Rectal smooth muscle tissue (tissue), 1 donor: Measurements from ENCODE around the gene CRY2.
A peak's percentile ranks its signal among the peaks of the same experiment; 100 is the strongest.
"Not testable (repeated sequence)": the region's sequence is repeated elsewhere in the genome, so short reads cannot be mapped to it uniquely, and the experiment has no call there.

Source experiments
- H3K27ac ChIP-seq: one replicate; pipeline ENCODE4 v1.7.0; 2013; ENCODE audit warnings: low read depth, low read length, inconsistent platforms
- H3K27me3 ChIP-seq: one replicate; pipeline ENCODE4 v1.7.0; 2013; ENCODE audit warnings: low read length; ENCODE audit not compliant: control insufficient read depth, insufficient read depth
- H3K36me3 ChIP-seq: one replicate; pipeline ENCODE4 v1.7.0; 2013; ENCODE audit warnings: low read length; ENCODE audit not compliant: control insufficient read depth, insufficient read depth
- H3K4me1 ChIP-seq: one replicate; pipeline ENCODE4 v1.7.0; 2013; ENCODE audit warnings: low read length; ENCODE audit not compliant: control insufficient read depth, insufficient read depth
- H3K4me3 ChIP-seq: one replicate; pipeline ENCODE4 v1.7.0; 2013; ENCODE audit warnings: low read length
- H3K9ac ChIP-seq: one replicate; pipeline ENCODE4 v1.7.0; 2013; ENCODE audit warnings: low read length

CRY2 gene

DNA sequence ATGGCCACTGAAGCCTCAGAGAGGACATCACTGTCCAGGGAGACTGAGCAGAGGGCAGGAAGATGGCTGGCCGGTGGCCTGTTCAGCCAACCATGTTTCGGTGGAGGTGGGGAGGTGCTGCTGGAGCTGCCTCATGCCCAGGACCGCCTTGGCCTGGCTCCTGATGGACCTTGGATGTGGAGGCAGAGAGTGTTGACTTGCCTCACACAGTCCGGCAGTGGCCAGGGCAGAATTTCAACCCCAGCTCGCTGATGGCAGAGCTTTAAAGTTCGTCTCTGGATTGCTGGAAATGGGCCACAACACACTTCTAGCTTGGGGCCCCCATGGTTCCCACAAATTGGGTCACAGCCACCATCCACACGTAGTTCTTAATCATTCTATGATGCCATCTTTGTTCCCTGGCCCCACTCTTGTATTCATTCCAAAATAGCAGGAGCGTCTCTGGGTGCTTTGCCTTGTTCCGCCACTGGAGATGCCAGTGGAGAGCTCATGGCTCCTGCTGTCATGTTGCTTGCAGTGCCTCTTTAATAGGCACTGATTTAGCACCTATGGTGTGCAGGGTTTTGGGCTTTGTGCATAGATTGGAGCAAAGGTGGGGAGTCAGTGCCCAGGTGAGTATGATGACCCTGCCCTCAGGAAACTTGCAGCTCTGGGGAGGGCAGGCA lies 43.7 kb downstream of the CRY2 start:
- Histone ChIP-seq H3K4me1 (no peaks in the 10 kb centered on the region), H3K36me3 (no peaks in the 10 kb centered on the region)

DNA sequence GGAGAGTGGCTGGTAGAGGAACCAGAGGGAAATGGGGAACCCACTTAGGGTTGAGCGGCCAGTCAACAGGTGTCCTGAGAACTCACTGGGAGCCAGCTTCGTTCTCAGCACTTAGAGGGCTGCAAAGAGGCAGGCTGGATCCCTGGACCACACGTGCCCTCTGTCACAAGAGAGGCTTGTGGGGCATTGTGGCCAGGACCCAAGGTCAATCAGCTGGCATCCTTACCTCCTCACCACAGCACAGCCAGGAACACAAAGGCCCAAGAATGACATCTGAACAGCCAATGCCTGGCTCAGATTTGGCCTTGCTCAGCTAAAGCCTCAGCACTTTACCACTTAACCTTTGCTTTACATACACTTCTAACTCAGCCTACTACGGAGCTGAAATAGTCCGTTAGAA lies 45.6 kb downstream of the CRY2 start:
- H3K4me3 ChIP-seq = no peak overlapping the region
- peaks cover 2% of the 10 kb centered on the region for H3K27me3 ChIP-seq
- H3K27ac ChIP-seq = no peak overlapping the region
- H3K9ac ChIP-seq = no peak overlapping the region
- no peaks in the 10 kb centered on the region for H3K4me1 ChIP-seq
- no peaks in the 10 kb centered on the region for H3K36me3 ChIP-seq

More for the DNA sequence above, 43.7 kb downstream of the CRY2 start:
- Histone ChIP-seq H3K27ac (no peak overlapping the region), H3K27me3 (peaks cover 2% of the 10 kb centered on the region), H3K4me3 (no peak overlapping the region), H3K9ac (no peak overlapping the region)

DNA sequence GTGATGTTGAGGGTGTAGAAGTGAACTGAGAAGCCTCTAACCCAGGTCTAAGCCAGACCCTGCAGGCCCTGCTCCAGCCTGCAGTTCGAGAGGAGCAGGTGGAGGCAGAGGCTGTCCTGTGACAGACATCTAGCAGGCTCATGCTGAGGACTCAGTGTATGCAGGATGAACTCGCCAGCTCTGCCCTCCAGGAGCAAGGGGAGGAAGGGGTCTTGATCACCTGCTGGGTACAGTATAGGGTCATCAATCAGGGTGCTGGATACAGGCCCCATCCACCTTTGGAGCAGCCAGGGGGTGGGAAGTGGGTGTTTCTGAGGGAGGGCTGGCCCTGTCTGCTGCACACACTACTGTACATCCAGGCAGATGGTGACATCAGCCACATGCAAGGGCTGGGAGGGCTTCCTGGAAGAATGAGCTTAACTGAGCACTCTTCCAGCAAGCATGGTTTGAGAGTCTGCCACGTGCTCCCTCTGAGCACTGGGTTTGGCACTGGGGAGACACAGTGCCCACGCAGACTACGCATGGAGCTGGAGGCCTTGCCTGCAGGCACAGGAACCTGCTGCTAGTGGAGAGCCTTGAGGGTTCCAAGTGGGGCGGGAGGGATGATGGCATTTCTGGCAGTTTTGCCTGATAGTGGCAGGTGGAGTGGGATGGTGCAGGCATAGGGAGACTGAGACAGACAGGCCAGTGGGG lies 47.4 kb downstream of the CRY2 start:
- H3K36me3 ChIP-seq = no peaks in the 10 kb centered on the region
- no peak overlapping the region for H3K4me3 ChIP-seq
- no peak overlapping the region for H3K27ac ChIP-seq
- peaks cover 8% of the 10 kb centered on the region for H3K4me1 ChIP-seq
- no peak overlapping the region for H3K9ac ChIP-seq
- peaks cover 3% of the 10 kb centered on the region for H3K27me3 ChIP-seq

- Histone ChIP-seq H3K4me1 (peaks cover 10% of the 10 kb centered on the region), H3K27ac (no peak overlapping the region), H3K9ac (no peak overlapping the region), H3K36me3 (no peaks in the 10 kb centered on the region), H3K4me3 (no peak overlapping the region), H3K27me3 (peaks cover 3% of the 10 kb centered on the region)
These were observed 48.4 kb downstream of the CRY2 start for GRCh38 chr11:45895553-45896259.

DNA sequence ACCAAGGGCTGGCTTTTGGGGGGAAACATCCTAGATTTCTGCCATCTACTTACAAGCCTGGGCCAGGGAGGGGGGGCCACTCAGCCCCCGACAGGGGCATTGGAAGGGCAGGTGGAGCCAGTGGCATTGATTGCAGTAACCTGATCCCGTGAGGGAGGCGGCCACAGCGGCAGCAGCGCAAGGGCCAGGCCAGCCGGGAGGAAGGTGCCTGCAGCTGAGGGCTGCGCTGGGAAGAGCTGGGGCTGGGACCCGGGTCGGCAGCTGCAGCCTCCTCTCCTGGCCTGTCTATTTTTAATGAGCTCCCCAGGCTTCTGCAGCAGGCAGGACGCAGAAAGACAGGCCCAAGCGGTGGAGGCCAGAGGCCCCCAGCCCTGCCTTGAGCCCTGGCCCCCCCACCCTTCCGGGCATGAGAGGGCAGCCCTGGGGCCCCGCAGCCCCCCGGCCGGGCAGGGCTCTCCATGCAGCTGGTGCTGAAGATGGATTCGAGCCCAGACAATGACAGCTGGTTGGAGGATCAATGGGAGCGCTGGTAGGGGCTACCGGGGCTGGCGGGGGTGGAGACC lies 49.2 kb downstream of the CRY2 start:
- Histone ChIP-seq H3K27ac (no peak overlapping the region), H3K4me3 (no peak overlapping the region), H3K27me3 (peaks cover 3% of the 10 kb centered on the region), H3K36me3 (no peaks in the 10 kb centered on the region), H3K9ac (no peak overlapping the region), H3K4me1 (peaks cover 16% of the 10 kb centered on the region)

DNA sequence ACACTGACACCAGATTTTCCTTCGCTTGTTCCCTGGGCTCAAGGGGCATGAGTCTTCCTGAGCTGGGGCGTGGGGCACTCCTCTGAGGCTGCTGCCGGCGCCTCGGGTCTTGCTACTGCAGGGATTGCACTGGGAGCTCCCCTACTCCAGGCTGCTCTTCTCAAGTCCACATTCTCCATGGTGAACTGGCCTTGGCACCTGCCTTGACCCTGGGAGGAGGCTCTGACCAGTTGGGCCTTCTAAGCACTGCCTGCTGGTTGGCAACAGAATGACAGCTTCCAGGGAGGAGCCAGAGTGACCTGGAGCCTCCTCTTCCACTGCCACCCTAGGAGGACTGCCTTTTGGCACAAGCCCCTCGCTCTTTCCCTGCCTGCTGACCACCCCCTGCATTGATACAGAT lies 50.3 kb downstream of the CRY2 start:
- no peak overlapping the region for H3K9ac ChIP-seq
- H3K4me3 ChIP-seq = no peak overlapping the region
- H3K36me3 ChIP-seq = no peaks in the 10 kb centered on the region
- no peak overlapping the region for H3K27ac ChIP-seq
- H3K4me1 ChIP-seq = peaks cover 16% of the 10 kb centered on the region
- peaks cover 3% of the 10 kb centered on the region for H3K27me3 ChIP-seq

DNA sequence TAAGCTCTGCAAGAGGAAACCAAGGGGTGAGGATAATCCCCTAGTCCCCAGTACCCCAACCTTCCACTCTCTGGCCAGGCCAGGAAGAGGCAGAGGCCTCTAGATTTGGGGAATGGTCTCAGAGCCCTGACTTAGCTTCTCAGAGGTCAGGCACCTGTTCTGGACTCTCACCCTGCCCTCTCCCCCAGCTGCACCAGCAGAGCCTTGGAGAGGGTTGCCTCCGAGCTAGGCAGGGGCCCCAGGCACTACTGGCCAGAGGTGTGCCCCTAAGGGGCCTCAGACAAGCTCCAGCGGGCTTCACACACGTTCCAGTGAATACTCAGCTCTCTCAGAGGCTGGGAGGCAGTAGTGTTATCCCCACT lies 51.8 kb downstream of the CRY2 start:
- H3K36me3 ChIP-seq = no peaks in the 10 kb centered on the region
- peaks cover 16% of the 10 kb centered on the region for H3K4me1 ChIP-seq
- H3K9ac ChIP-seq = no peak overlapping the region
- H3K27ac ChIP-seq = no peak overlapping the region
- H3K27me3 ChIP-seq = peaks cover 3% of the 10 kb centered on the region
- H3K4me3 ChIP-seq = peak overlapping the region; percentile 52

GRCh38 chr11:45899448-45900174 lies 52.3 kb downstream of the CRY2 start:
- H3K4me1 ChIP-seq = peaks cover 16% of the 10 kb centered on the region
- H3K36me3 ChIP-seq = no peaks in the 10 kb centered on the region
- H3K27me3 ChIP-seq = peaks cover 3% of the 10 kb centered on the region
- no peak overlapping the region for H3K9ac ChIP-seq
- no peak overlapping the region for H3K27ac ChIP-seq
- H3K4me3 ChIP-seq = peak overlapping the region; percentile 52

DNA sequence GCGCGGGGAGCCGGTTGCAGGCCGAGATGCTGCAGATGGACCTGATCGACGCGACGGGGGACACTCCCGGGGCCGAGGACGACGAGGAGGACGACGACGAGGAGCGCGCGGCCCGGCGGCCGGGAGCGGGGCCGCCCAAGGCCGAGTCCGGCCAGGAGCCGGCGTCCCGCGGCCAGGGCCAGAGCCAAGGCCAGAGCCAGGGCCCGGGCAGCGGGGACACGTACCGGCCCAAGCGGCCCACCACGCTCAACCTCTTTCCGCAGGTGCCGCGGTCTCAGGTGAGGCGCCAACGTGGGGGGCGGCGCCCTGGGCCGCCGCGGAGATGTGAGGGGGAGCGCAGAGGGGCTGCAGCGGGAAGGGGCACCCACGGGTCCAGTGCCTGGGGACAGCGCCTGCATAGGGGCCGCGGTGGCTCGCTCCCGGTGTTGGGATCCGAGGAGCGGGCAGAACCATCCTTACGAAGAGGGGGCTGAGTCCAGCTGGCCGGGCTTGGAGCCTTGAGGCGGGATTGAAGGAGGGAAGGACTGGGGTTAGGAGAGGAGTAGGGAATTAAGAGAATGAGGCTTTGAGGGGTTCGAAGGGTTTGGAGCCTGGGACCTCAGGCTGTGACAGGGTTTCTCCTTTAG lies 53.0 kb downstream of the CRY2 start:
- H3K9ac ChIP-seq, H3K36me3 ChIP-seq, H3K27me3 ChIP-seq: not testable (repeated sequence)
- Histone ChIP-seq H3K4me1 (peaks cover 16% of the 10 kb centered on the region), H3K4me3 (peak overlapping the region; percentile 55), H3K27ac (peak overlapping the region; percentile 18)

DNA sequence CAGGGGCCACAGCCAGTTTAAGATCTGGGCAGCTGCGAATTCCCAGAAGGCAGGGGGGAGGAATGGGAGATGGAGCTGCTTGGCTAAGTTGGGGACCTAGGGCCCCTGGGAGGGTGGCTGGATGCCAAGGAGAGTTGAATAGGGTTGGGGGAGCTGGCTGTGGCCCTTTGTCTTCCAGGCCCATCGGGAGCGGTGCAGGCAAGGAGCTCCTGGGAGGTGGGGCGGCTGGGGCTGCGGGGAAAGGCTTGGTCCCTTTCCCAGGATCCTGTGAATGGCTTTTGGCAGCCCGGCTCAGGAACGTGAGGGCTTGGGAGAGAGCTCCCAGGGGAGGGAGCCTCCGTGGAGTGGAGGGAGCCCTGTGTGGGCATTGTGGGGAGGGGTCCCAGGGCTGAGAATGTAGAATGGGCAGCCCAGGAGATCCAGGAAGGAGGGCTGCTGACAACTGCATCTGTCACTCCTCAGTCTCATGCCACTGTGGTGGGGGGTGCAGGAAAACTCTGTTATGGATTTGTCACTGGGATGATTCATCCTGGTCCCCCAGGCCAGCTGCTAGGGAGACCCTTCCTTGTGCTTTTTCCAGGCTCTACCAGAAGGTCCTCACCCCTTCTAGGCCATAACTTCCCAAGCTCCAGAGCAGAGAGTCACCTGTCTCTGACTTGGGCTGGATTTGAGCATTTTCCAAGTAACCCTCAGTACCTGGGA lies 53.8 kb downstream of the CRY2 start:
- Histone ChIP-seq H3K4me3 (peak overlapping the region; percentile 55), H3K27me3 (peaks cover 3% of the 10 kb centered on the region), H3K4me1 (peaks cover 16% of the 10 kb centered on the region), H3K9ac (no peak overlapping the region), H3K36me3 (no peaks in the 10 kb centered on the region), H3K27ac (no peak overlapping the region)

- peaks cover 16% of the 10 kb centered on the region for H3K4me1 ChIP-seq
- no peak overlapping the region for H3K4me3 ChIP-seq
- H3K27ac ChIP-seq = no peak overlapping the region
- peaks cover 3% of the 10 kb centered on the region for H3K27me3 ChIP-seq
- no peaks in the 10 kb centered on the region for H3K36me3 ChIP-seq
- no peak overlapping the region for H3K9ac ChIP-seq
These were observed 54.4 kb downstream of the CRY2 start for GRCh38 chr11:45901626-45902025.
